ENCODE results near the gene CD22.

GRCh38 chr19:35388277-35389054, 59.5 kb downstream of the CD22 start:
- no peak for TF ChIP-seq CTCF (optimal IDR thresholded peaks at IDR 0.05 in 1 of 3, IDR thresholded peaks at IDR 0.05 in 1 of 3, conservative IDR thresholded peaks at IDR 0.05 in 1 of 3; ENCODE audit: extremely low read depth in 1 of 3, insufficient read depth in 2 of 3, low read length in 3 of 3)
- no peak for TF ChIP-seq EZH2 (IDR thresholded peaks at IDR 0.05; ENCODE audit: low read length)

All from keratinocyte (primary cell).